ENCODE data around the gene C3orf33.
A peak's percentile ranks its signal among the peaks of the same experiment; 100 is the strongest.
"Not testable (repeated sequence)": the region's sequence is repeated elsewhere in the genome, so short reads cannot be mapped to it uniquely, and the experiment has no call there.

C3orf33 gene

GRCh38 chr3:155846119-155846518 is 40.0 kb upstream of the C3orf33 start:
- TF ChIP-seq CTCF (conservative IDR thresholded peaks at IDR 0.05; ENCODE audit: low read length), result no peak
- H3K4me3 ChIP-seq (ENCODE audit: low read length), result no peak overlapping the region
- no peak for DNase-seq (ENCODE audit: low read depth)

GRCh38 chr3:155843569-155843968 is 37.5 kb upstream of the C3orf33 start:
- DNase-seq (ENCODE audit: low read depth), result no peak
- TF ChIP-seq CTCF (conservative IDR thresholded peaks at IDR 0.05; ENCODE audit: low read length), result no peak
- no peak overlapping the region for H3K4me3 ChIP-seq (ENCODE audit: low read length)

GRCh38 chr3:155835341-155836071 is 29.4 kb upstream of the C3orf33 start:
- DNase-seq (ENCODE audit: low read depth), result no peak
- no peak overlapping the region for H3K4me3 ChIP-seq (ENCODE audit: low read length)
- no peak for TF ChIP-seq CTCF (conservative IDR thresholded peaks at IDR 0.05; ENCODE audit: low read length)

- not testable (repeated sequence) for DNase-seq (ENCODE audit: low read depth); H3K4me3 ChIP-seq (ENCODE audit: low read length)
Measured at GRCh38 chr3:155828490-155829098, 22.5 kb upstream of the C3orf33 start.

GRCh38 chr3:155815030-155815545 is 9.0 kb upstream of the C3orf33 start:
- DNase-seq (ENCODE audit: low read depth), result no peak
- no peak for TF ChIP-seq CTCF (conservative IDR thresholded peaks at IDR 0.05; ENCODE audit: low read length)
- H3K4me3 ChIP-seq (ENCODE audit: low read length), result no peak overlapping the region

GRCh38 chr3:155813224-155813623 is 7.1 kb upstream of the C3orf33 start:
- H3K4me3 ChIP-seq (ENCODE audit: low read length); DNase-seq (ENCODE audit: low read depth): not testable (repeated sequence)

GRCh38 chr3:155809181-155809580 is 3.1 kb upstream of the C3orf33 start:
- peak; percentile 8 for DNase-seq (ENCODE audit: low read depth)
- no peak for TF ChIP-seq CTCF (conservative IDR thresholded peaks at IDR 0.05; ENCODE audit: low read length)
- no peak overlapping the region for H3K4me3 ChIP-seq (ENCODE audit: low read length)

GRCh38 chr3:155807823-155808222 is 1.7 kb upstream of the C3orf33 start:
- no peak for TF ChIP-seq CTCF (conservative IDR thresholded peaks at IDR 0.05; ENCODE audit: low read length)
- peak; percentile 24 for DNase-seq (ENCODE audit: low read depth)
- H3K4me3 ChIP-seq (ENCODE audit: low read length), result no peak overlapping the region

Data from AG10803 (cell line).